HepG2 (cell line): ENCODE results near the gene KLC4. TPM values are rescaled to one million over a fixed set of nuclear protein-coding genes. Genes with fewer than 3 reads are reported as not detected.

ENCODE experiments used
- BORCS8-MEF2B ChIP-seq: sonication (generic); formaldehyde crosslinking; IDR thresholded peaks from 2 replicates; pipeline ENCODE4 v1.8.0; 2022; ENCODE audit warnings: mild to moderate bottlenecking, missing genetic modification reagents
- CENPT ChIP-seq: sonication (generic); formaldehyde crosslinking; IDR thresholded peaks from 2 replicates; pipeline ENCODE4 v1.8.0; 2022; ENCODE audit warnings: low read depth, mild to moderate bottlenecking, moderate library complexity, missing genetic modification reagents
- GTF3A ChIP-seq: sonication (generic); formaldehyde crosslinking; conservative IDR thresholded peaks from 2 replicates; pipeline ENCODE4 v1.4.0; 2020; ENCODE audit warnings: mild to moderate bottlenecking, missing genetic modification reagents
- JUNB ChIP-seq: sonication (generic); formaldehyde crosslinking; IDR thresholded peaks from 2 replicates; pipeline ENCODE4 v1.8.0; 2022; ENCODE audit warnings: missing genetic modification reagents, mild to moderate bottlenecking, borderline replicate concordance
- NFKBIZ ChIP-seq: IDR thresholded peaks from 2 replicates; pipeline ENCODE4 v1.6.1; 2018; ENCODE audit warnings: missing genetic modification reagents, missing compliant biosample characterization
- PLRG1 ChIP-seq: fragments of 450-650 bp; conservative IDR thresholded peaks from 2 replicates; pipeline ENCODE4 v1.6.1; 2016
- RBFOX2 ChIP-seq: fragments of 200-400 bp; formaldehyde crosslinking; IDR thresholded peaks from 2 replicates; pipeline ENCODE4 v1.6.1; 2017; ENCODE audit warnings: low read depth, mild to moderate bottlenecking, low read length
- REPIN1 ChIP-seq: sonication (generic); formaldehyde crosslinking; IDR thresholded peaks from 2 replicates; pipeline ENCODE4 v1.8.0; 2022; ENCODE audit warnings: missing genetic modification reagents, low read depth, mild to moderate bottlenecking, borderline replicate concordance
- ZNF124 ChIP-seq: sonication (generic); formaldehyde crosslinking; IDR thresholded peaks from 2 replicates; pipeline ENCODE4 v1.4.0; 2020; ENCODE audit warnings: missing genetic modification reagents
- ZNF264 ChIP-seq: sonication (generic); formaldehyde crosslinking; IDR thresholded peaks from 2 replicates; pipeline ENCODE4 v1.4.0; 2020; ENCODE audit warnings: missing genetic modification reagents
- ZNF333 ChIP-seq: sonication (generic); formaldehyde crosslinking; IDR thresholded peaks from 2 replicates; pipeline ENCODE4 v1.4.0; 2020; ENCODE audit warnings: mild to moderate bottlenecking, missing genetic modification reagents, borderline replicate concordance
- ZNF569 ChIP-seq: sonication (generic); formaldehyde crosslinking; IDR thresholded peaks from 2 replicates; pipeline ENCODE4 v1.5.0; 2020; ENCODE audit warnings: mild to moderate bottlenecking, missing genetic modification reagents, moderate library complexity, borderline replicate concordance
- ZNF75D ChIP-seq: sonication (generic); formaldehyde crosslinking; IDR thresholded peaks from 2 replicates; pipeline ENCODE4 v1.8.1; 2023; ENCODE audit warnings: missing genetic modification reagents, mild to moderate bottlenecking, borderline replicate concordance
- polyA plus RNA-seq, 8 experiments: library from polyadenylated mRNA; depleted of rRNA in 3 of 8; stranded (reverse) in 7 of 8; unstranded in 1 of 8; fragments of >200 nt; fragmentation: Illumina TruSeq in 4 of 8; extraction: Trizol in 4 of 8; gene quantifications; 2 replicates each; pipeline versions ENCODE4 v1.2.1 to v1.2.3, GENCODE V29; 2011 to 2016; ENCODE audit warnings: low read depth in 4 of 8, missing spikeins in 1 of 8, mixed read lengths in 1 of 8; ENCODE audit not compliant: insufficient read depth in 1 of 8
- total RNA-seq, 5 experiments: library from RNA; depleted of rRNA; stranded (reverse); fragments of >200 nt; fragmentation: Illumina TruSeq; extraction: Trizol; gene quantifications; 2 replicates each; pipeline ENCODE4 v1.2.3, GENCODE V29; 2016; ENCODE audit warnings: low read depth in 1 of 5
- TF ChIP-seq, protein P1 (sequence below): sonication (generic); formaldehyde crosslinking; IDR thresholded peaks from 2 replicates; pipeline ENCODE4 v1.8.0; 2022; ENCODE audit warnings: missing genetic modification reagents, mild to moderate bottlenecking, borderline replicate concordance
- TF ChIP-seq, protein P2 (sequence below): sonication (generic); formaldehyde crosslinking; IDR thresholded peaks from 2 replicates; pipeline ENCODE4 v1.4.0; 2020; ENCODE audit warnings: missing genetic modification reagents, mild to moderate bottlenecking, borderline replicate concordance
- TF ChIP-seq, protein P3 (sequence below): sonication (generic); formaldehyde crosslinking; IDR thresholded peaks from 2 replicates; pipeline ENCODE4 v1.5.1; 2020; ENCODE audit warnings: mild to moderate bottlenecking, missing genetic modification reagents, moderate library complexity
- TF ChIP-seq, protein P4 (sequence below): IDR thresholded peaks from 2 replicates; pipeline ENCODE4 v1.4.0; 2020; ENCODE audit warnings: mild to moderate bottlenecking, missing genetic modification reagents
- TF ChIP-seq, protein P5 (sequence below): sonication (generic); formaldehyde crosslinking; IDR thresholded peaks from 2 replicates; pipeline ENCODE4 v1.8.1; 2023; ENCODE audit warnings: mild to moderate bottlenecking, missing genetic modification reagents, borderline replicate concordance
- TF ChIP-seq, protein P6 (sequence below): sonication (generic); formaldehyde crosslinking; IDR thresholded peaks from 2 replicates; pipeline ENCODE4 v1.4.0; 2020; ENCODE audit warnings: missing genetic modification reagents

Gene KLC4
- total and polyA plus RNA-seq, 2 of the 13 experiments (the other 11 are each of a cell fraction or from before 2014, with no cell fraction given), result 45.4 to 70.4 TPM

DNA sequence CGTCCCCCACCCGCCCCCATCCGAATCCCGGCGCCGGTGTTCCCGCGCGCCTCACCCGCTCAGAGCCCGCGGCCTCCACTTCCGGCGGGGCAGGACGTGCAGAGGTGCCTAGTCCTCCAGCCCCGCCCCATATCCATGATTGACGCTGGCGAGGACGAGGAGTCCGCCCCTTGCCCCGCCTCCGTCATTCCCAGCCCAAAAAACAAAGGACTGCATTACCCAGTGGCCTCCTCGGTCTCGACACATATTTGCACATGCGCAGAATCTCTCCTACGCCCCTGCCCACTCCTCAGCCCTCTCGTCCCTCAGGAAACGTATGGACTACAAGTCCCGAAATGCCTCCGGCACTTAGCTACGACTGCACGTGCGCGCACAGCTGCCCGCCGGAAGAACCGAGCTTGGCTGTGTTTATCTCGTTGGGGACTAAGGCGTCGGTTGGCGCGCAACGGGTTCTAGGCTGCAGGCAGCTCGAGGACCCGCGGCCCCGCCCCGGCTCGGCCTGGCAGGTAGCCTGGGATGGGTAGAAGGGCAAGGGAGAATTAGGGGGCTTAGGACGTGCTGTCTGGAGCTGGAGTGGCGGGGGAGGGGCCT, 45.5 kb upstream of the KLC4 start, which contains the start of the genes KLHDC3 and MEA1 (continued):
- TF ChIP-seq, protein P1, sequence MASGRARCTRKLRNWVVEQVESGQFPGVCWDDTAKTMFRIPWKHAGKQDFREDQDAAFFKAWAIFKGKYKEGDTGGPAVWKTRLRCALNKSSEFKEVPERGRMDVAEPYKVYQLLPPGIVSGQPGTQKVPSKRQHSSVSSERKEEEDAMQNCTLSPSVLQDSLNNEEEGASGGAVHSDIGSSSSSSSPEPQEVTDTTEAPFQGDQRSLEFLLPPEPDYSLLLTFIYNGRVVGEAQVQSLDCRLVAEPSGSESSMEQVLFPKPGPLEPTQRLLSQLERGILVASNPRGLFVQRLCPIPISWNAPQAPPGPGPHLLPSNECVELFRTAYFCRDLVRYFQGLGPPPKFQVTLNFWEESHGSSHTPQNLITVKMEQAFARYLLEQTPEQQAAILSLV (CRISPR knock-in tag), result no peak; the same call in 1 of the 2 replicates
- peak; percentile 76 for TF ChIP-seq REPIN1 (CRISPR knock-in tag)
- TF ChIP-seq BORCS8-MEF2B (CRISPR knock-in tag), result no peak
- TF ChIP-seq ZNF75D (CRISPR knock-in tag), result no peak
- no peak; the same call in 1 of the 2 replicates for TF ChIP-seq NFKBIZ
- TF ChIP-seq, protein P2, sequence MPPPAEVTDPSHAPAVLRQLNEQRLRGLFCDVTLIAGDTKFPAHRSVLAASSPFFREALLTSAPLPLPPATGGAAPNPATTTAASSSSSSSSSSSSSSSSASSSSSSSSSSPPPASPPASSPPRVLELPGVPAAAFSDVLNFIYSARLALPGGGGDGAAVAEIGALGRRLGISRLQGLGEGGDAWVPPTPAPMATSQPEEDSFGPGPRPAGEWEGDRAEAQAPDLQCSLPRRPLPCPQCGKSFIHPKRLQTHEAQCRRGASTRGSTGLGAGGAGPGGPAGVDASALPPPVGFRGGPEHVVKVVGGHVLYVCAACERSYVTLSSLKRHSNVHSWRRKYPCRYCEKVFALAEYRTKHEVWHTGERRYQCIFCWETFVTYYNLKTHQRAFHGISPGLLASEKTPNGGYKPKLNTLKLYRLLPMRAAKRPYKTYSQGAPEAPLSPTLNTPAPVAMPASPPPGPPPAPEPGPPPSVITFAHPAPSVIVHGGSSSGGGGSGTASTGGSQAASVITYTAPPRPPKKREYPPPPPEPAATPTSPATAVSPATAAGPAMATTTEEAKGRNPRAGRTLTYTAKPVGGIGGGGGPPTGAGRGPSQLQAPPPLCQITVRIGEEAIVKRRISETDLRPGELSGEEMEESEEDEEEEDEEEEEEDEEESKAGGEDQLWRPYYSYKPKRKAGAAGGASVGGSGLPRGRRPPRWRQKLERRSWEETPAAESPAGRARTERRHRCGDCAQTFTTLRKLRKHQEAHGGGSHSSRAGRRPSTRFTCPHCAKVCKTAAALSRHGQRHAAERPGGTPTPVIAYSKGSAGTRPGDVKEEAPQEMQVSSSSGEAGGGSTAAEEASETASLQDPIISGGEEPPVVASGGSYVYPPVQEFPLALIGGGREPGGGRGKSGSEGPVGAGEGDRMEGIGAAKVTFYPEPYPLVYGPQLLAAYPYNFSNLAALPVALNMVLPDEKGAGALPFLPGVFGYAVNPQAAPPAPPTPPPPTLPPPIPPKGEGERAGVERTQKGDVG, result no peak
- no peak for TF ChIP-seq ZNF569 (CRISPR knock-in tag)
- TF ChIP-seq, protein P3, sequence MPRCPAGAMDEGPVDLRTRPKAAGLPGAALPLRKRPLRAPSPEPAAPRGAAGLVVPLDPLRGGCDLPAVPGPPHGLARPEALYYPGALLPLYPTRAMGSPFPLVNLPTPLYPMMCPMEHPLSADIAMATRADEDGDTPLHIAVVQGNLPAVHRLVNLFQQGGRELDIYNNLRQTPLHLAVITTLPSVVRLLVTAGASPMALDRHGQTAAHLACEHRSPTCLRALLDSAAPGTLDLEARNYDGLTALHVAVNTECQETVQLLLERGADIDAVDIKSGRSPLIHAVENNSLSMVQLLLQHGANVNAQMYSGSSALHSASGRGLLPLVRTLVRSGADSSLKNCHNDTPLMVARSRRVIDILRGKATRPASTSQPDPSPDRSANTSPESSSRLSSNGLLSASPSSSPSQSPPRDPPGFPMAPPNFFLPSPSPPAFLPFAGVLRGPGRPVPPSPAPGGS, result no peak
- no peak for TF ChIP-seq JUNB (CRISPR knock-in tag)
- TF ChIP-seq, protein P4, sequence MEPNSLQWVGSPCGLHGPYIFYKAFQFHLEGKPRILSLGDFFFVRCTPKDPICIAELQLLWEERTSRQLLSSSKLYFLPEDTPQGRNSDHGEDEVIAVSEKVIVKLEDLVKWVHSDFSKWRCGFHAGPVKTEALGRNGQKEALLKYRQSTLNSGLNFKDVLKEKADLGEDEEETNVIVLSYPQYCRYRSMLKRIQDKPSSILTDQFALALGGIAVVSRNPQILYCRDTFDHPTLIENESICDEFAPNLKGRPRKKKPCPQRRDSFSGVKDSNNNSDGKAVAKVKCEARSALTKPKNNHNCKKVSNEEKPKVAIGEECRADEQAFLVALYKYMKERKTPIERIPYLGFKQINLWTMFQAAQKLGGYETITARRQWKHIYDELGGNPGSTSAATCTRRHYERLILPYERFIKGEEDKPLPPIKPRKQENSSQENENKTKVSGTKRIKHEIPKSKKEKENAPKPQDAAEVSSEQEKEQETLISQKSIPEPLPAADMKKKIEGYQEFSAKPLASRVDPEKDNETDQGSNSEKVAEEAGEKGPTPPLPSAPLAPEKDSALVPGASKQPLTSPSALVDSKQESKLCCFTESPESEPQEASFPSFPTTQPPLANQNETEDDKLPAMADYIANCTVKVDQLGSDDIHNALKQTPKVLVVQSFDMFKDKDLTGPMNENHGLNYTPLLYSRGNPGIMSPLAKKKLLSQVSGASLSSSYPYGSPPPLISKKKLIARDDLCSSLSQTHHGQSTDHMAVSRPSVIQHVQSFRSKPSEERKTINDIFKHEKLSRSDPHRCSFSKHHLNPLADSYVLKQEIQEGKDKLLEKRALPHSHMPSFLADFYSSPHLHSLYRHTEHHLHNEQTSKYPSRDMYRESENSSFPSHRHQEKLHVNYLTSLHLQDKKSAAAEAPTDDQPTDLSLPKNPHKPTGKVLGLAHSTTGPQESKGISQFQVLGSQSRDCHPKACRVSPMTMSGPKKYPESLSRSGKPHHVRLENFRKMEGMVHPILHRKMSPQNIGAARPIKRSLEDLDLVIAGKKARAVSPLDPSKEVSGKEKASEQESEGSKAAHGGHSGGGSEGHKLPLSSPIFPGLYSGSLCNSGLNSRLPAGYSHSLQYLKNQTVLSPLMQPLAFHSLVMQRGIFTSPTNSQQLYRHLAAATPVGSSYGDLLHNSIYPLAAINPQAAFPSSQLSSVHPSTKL (CRISPR knock-in tag), result peak; percentile 15; the same call in 1 of the 2 replicates
- peak; percentile 13; the same call in 1 of the 2 replicates for TF ChIP-seq ZNF333
- TF ChIP-seq ZNF264 (CRISPR knock-in tag), result no peak
- no peak for TF ChIP-seq PLRG1
- TF ChIP-seq RBFOX2, result peak; percentile 84
- TF ChIP-seq, protein P5, sequence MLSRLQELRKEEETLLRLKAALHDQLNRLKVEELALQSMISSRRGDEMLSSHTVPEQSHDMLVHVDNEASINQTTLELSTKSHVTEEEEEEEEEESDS (CRISPR knock-in tag), result no peak
- TF ChIP-seq, protein P6, sequence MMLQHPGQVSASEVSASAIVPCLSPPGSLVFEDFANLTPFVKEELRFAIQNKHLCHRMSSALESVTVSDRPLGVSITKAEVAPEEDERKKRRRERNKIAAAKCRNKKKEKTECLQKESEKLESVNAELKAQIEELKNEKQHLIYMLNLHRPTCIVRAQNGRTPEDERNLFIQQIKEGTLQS (CRISPR knock-in tag), result no peak; the same call in 1 of the 2 replicates
- TF ChIP-seq GTF3A, result no peak
- no peak for TF ChIP-seq CENPT (CRISPR knock-in tag)
- peak; percentile 51; the same call in 1 of the 2 replicates for TF ChIP-seq ZNF124 (CRISPR knock-in tag)
